Measurements from ENCODE around the gene FLOT1.
"Not testable (repeated sequence)": the region's sequence is repeated elsewhere in the genome, so short reads cannot be mapped to it uniquely, and the experiment has no call there.

FLOT1 gene

GRCh38 chr6:30720738-30721197 lies 21.7 kb downstream of the FLOT1 start:
- TF ChIP-seq EZH2 (IDR thresholded peaks at IDR 0.05; ENCODE audit: borderline replicate concordance, low read length) (no peak), CTCF (IDR thresholded peaks at IDR 0.05; ENCODE audit: low read length) (no peak)
- H3F3A ChIP-seq (ENCODE audit: insufficient read depth, low read length) = peaks cover 22% of the 10 kb centered on the region
- no peak overlapping the region for H2AFZ ChIP-seq (ENCODE audit: low read length)
- H3K9ac ChIP-seq (ENCODE audit: low read length) = peak overlapping the region; percentile 100
- no peaks in the 10 kb centered on the region for H3K9me3 ChIP-seq (ENCODE audit: low read length)
- peak overlapping the region; percentile 100 for H3K4me3 ChIP-seq (ENCODE audit: low read depth, low read length, poor library complexity, severe bottlenecking)
- peaks cover 51% of the 10 kb centered on the region for H3K36me3 ChIP-seq (ENCODE audit: insufficient read depth, low read length)
- H4K20me1 ChIP-seq (ENCODE audit: insufficient read depth, low read length) = no peaks in the 10 kb centered on the region
- H3K79me2 ChIP-seq (ENCODE audit: insufficient read depth, low read length) = peaks cover 24% of the 10 kb centered on the region
- no peaks in the 10 kb centered on the region for H3K27me3 ChIP-seq (ENCODE audit: insufficient read depth, low read length)
- H3K4me1 ChIP-seq (ENCODE audit: insufficient read depth, low read length, severe bottlenecking) = peaks cover 44% of the 10 kb centered on the region
- H3K27ac ChIP-seq (ENCODE audit: low read depth, low read length, poor library complexity, severe bottlenecking) = peak overlapping the region; percentile 97
- H3K9me2 ChIP-seq (ENCODE audit: low read depth, low read length) = no peaks in the 10 kb centered on the region
- peak overlapping the region; percentile 64 for H3K4me2 ChIP-seq (ENCODE audit: low read length)

- no peaks in the 10 kb centered on the region for H3K9me2 ChIP-seq (ENCODE audit: low read depth, low read length)
- no peaks in the 10 kb centered on the region for H4K20me1 ChIP-seq (ENCODE audit: insufficient read depth, low read length)
- peaks cover 51% of the 10 kb centered on the region for H3K36me3 ChIP-seq (ENCODE audit: insufficient read depth, low read length)
- peak within 1 kb of the TSS; percentile 97 for H3K27ac ChIP-seq (ENCODE audit: low read depth, low read length, poor library complexity, severe bottlenecking)
- H3K27me3 ChIP-seq (ENCODE audit: insufficient read depth, low read length) = no peaks in the 10 kb centered on the region
- H3K4me1 ChIP-seq (ENCODE audit: insufficient read depth, low read length, severe bottlenecking) = peaks cover 51% of the 10 kb centered on the region
- peak within 1 kb of the TSS; percentile 100 for H3K9ac ChIP-seq (ENCODE audit: low read length)
- peak within 1 kb of the TSS; percentile 100 for H3K4me3 ChIP-seq (ENCODE audit: low read depth, low read length, poor library complexity, severe bottlenecking)
- H3K79me2 ChIP-seq (ENCODE audit: insufficient read depth, low read length) = peaks cover 24% of the 10 kb centered on the region
- TF ChIP-seq EZH2 (IDR thresholded peaks at IDR 0.05; ENCODE audit: borderline replicate concordance, low read length) (no peak), CTCF (IDR thresholded peaks at IDR 0.05; ENCODE audit: low read length) (no peak)
- H3K4me2 ChIP-seq (ENCODE audit: low read length) = peak within 1 kb of the TSS; percentile 82
- peaks cover 15% of the 10 kb centered on the region for H3F3A ChIP-seq (ENCODE audit: insufficient read depth, low read length)
- no peaks in the 10 kb centered on the region for H3K9me3 ChIP-seq (ENCODE audit: low read length)
- no peak within 1 kb of the TSS for H2AFZ ChIP-seq (ENCODE audit: low read length)
These were observed 22.4 kb downstream of the FLOT1 start, which contains the start of gene TUBB for GRCh38 chr6:30719791-30720737. TUBB (plus strand) TSS chr6:30720352; CDS start chr6:30720507, 155 bp downstream.

GRCh38 chr6:30719356-30719755 lies 23.1 kb downstream of the FLOT1 start:
- peaks cover 51% of the 10 kb centered on the region for H3K36me3 ChIP-seq (ENCODE audit: insufficient read depth, low read length)
- peak overlapping the region; percentile 100 for H3K4me3 ChIP-seq (ENCODE audit: low read depth, low read length, poor library complexity, severe bottlenecking)
- H3K9me3 ChIP-seq (ENCODE audit: low read length) = no peaks in the 10 kb centered on the region
- no peaks in the 10 kb centered on the region for H4K20me1 ChIP-seq (ENCODE audit: insufficient read depth, low read length)
- H3K9ac ChIP-seq (ENCODE audit: low read length) = peak overlapping the region; percentile 100
- no peaks in the 10 kb centered on the region for H3K9me2 ChIP-seq (ENCODE audit: low read depth, low read length)
- H3K27ac ChIP-seq (ENCODE audit: low read depth, low read length, poor library complexity, severe bottlenecking) = peak overlapping the region; percentile 97
- H3K27me3 ChIP-seq (ENCODE audit: insufficient read depth, low read length) = no peaks in the 10 kb centered on the region
- H3F3A ChIP-seq (ENCODE audit: insufficient read depth, low read length) = peaks cover 9% of the 10 kb centered on the region
- no peak overlapping the region for H2AFZ ChIP-seq (ENCODE audit: low read length)
- H3K79me2 ChIP-seq (ENCODE audit: insufficient read depth, low read length) = peaks cover 24% of the 10 kb centered on the region
- H3K4me1 ChIP-seq (ENCODE audit: insufficient read depth, low read length, severe bottlenecking) = peaks cover 51% of the 10 kb centered on the region
- TF ChIP-seq CTCF (IDR thresholded peaks at IDR 0.05; ENCODE audit: low read length) = no peak
- no peak for TF ChIP-seq EZH2 (IDR thresholded peaks at IDR 0.05; ENCODE audit: borderline replicate concordance, low read length)
- peak overlapping the region; percentile 82 for H3K4me2 ChIP-seq (ENCODE audit: low read length)

GRCh38 chr6:30717845-30718720 lies 24.4 kb downstream of the FLOT1 start:
- not testable (repeated sequence) for H3F3A ChIP-seq (ENCODE audit: insufficient read depth, low read length); H3K27me3 ChIP-seq (ENCODE audit: insufficient read depth, low read length); H4K20me1 ChIP-seq (ENCODE audit: insufficient read depth, low read length); H3K9me3 ChIP-seq (ENCODE audit: low read length); H2AFZ ChIP-seq (ENCODE audit: low read length); H3K9me2 ChIP-seq (ENCODE audit: low read depth, low read length)
- Histone ChIP-seq H3K4me1 (ENCODE audit: insufficient read depth, low read length, severe bottlenecking) (peaks cover 40% of the 10 kb centered on the region), H3K4me3 (ENCODE audit: low read depth, low read length, poor library complexity, severe bottlenecking) (peak overlapping the region; percentile 100), H3K9ac (ENCODE audit: low read length) (peak overlapping the region; percentile 100), H3K4me2 (ENCODE audit: low read length) (peak overlapping the region; percentile 82), H3K36me3 (ENCODE audit: insufficient read depth, low read length) (peaks cover 51% of the 10 kb centered on the region), H3K79me2 (ENCODE audit: insufficient read depth, low read length) (peaks cover 23% of the 10 kb centered on the region), H3K27ac (ENCODE audit: low read depth, low read length, poor library complexity, severe bottlenecking) (peak overlapping the region; percentile 97)

All from OCI-LY1 (cell line).